HEK293 (cell line): ENCODE results near the gene PIGH.

Source experiments
- CTCF ChIA-PET: fragments of 350-600 bp; formaldehyde crosslinking; extraction: SDS; loops from one replicate; lab custom pipeline; 2021; ENCODE audit warnings: antibody characterized with exemption; lab: Yijun Ruan, JAX
- POLR2A ChIA-PET: fragments of 300-600 bp; formaldehyde crosslinking; extraction: SDS; loops from one replicate; lab custom pipeline; 2020; ENCODE audit warnings: antibody characterized with exemption, inconsistent platforms; lab: Yijun Ruan, JAX
- H3K27ac ChIP-seq: fragments of 200-500 bp; sonication (Bioruptor generic); 2 replicates; pipeline ENCODE4 v1.5.1; 2014; ENCODE audit warnings: low read depth, low read length, control low read depth, inconsistent platforms; ENCODE audit errors: extremely low read depth
- H3K36me3 ChIP-seq, 2 experiments: fragments of 200-500 bp in 1 of 2; sonication (Bioruptor generic) in 1 of 2; 1 replicate in 1 of 2; 2 replicates in 1 of 2; pipeline ENCODE4 v1.5.1; 2014 to 2017; ENCODE audit warnings: inconsistent platforms in 2 of 2, low read length in 2 of 2; ENCODE audit not compliant: control insufficient read depth in 2 of 2, insufficient read depth in 1 of 2
- H3K4me1 ChIP-seq: fragments of 200-500 bp; sonication (Bioruptor generic); 2 replicates; pipeline ENCODE4 v1.5.1; 2014; ENCODE audit warnings: mild to moderate bottlenecking, low read length, inconsistent platforms; ENCODE audit not compliant: control insufficient read depth, insufficient read depth
- H3K4me3 ChIP-seq: 2 replicates; pipeline ENCODE4 v1.5.1; 2011; ENCODE audit warnings: low read depth, mild to moderate bottlenecking, control low read depth, low read length, moderate library complexity
- H3K9me3 ChIP-seq: fragments of 200-500 bp; sonication (Bioruptor generic); 2 replicates; pipeline ENCODE4 v1.5.1; 2014; ENCODE audit warnings: low read depth, low read length, inconsistent platforms; ENCODE audit not compliant: control insufficient read depth, insufficient read depth
- SP3 ChIP-seq: fragments of 450-650 bp; formaldehyde crosslinking; IDR thresholded peaks from 2 replicates; pipeline ENCODE4 v1.5.1; 2016; ENCODE audit warnings: missing biosample characterization, missing genetic modification characterization
- ZNF10 ChIP-seq: fragments of 450-650 bp; formaldehyde crosslinking; IDR thresholded peaks from 2 replicates; pipeline ENCODE4 v1.5.1; 2017; ENCODE audit warnings: missing biosample characterization, missing genetic modification characterization
- ZNF138 ChIP-seq: fragments of 450-650 bp; formaldehyde crosslinking; IDR thresholded peaks from 2 replicates; pipeline ENCODE4 v1.5.1; 2016; ENCODE audit warnings: missing biosample characterization, missing genetic modification characterization, borderline replicate concordance
- ZNF16 ChIP-seq: fragments of 450-650 bp; formaldehyde crosslinking; IDR thresholded peaks from 2 replicates; pipeline ENCODE4 v1.5.1; 2016; ENCODE audit warnings: low read depth, missing biosample characterization, missing genetic modification characterization
- ZNF184 ChIP-seq: fragments of 450-650 bp; IDR thresholded peaks from 2 replicates; pipeline ENCODE4 v1.5.1; 2018; ENCODE audit warnings: missing biosample characterization, mild to moderate bottlenecking, missing genetic modification characterization
- ZNF211 ChIP-seq: fragments of 450-650 bp; formaldehyde crosslinking; IDR thresholded peaks from 2 replicates; pipeline ENCODE4 v1.5.1; 2016; ENCODE audit warnings: low read depth, missing biosample characterization, missing genetic modification characterization
- ZNF366 ChIP-seq: fragments of 450-650 bp; formaldehyde crosslinking; conservative IDR thresholded peaks from 2 replicates; pipeline ENCODE4 v1.5.1; 2016; ENCODE audit warnings: missing biosample characterization, missing genetic modification characterization
- ZNF48 ChIP-seq: fragments of 450-650 bp; formaldehyde crosslinking; IDR thresholded peaks from 2 replicates; pipeline ENCODE4 v1.5.1; 2016; ENCODE audit warnings: missing biosample characterization, missing genetic modification characterization
- ZNF776 ChIP-seq: fragments of 450-650 bp; formaldehyde crosslinking; IDR thresholded peaks from 2 replicates; pipeline ENCODE4 v1.5.0; 2017; ENCODE audit warnings: missing biosample characterization, missing genetic modification characterization, borderline replicate concordance
- ZSCAN23 ChIP-seq: fragments of 450-650 bp; formaldehyde crosslinking; IDR thresholded peaks from 2 replicates; pipeline ENCODE4 v1.5.1; 2016; ENCODE audit warnings: missing biosample characterization, missing genetic modification characterization
- TF ChIP-seq, protein P1 (sequence below): fragments of 450-650 bp; formaldehyde crosslinking; IDR thresholded peaks from 2 replicates; pipeline ENCODE4 v1.5.1; 2016; ENCODE audit warnings: missing biosample characterization, missing genetic modification characterization
- TF ChIP-seq, protein P2 (sequence below): fragments of 450-650 bp; formaldehyde crosslinking; IDR thresholded peaks from 2 replicates; pipeline ENCODE4 v1.5.1; 2016; ENCODE audit warnings: missing biosample characterization, missing genetic modification characterization
- TF ChIP-seq, protein P3 (sequence below): fragments of 450-650 bp; formaldehyde crosslinking; IDR thresholded peaks from 2 replicates; pipeline ENCODE4 v1.5.1; 2016; ENCODE audit warnings: missing biosample characterization, missing genetic modification characterization
- TF ChIP-seq, protein P4 (sequence below): fragments of 450-650 bp; formaldehyde crosslinking; IDR thresholded peaks from 2 replicates; pipeline ENCODE4 v1.5.1; 2016; ENCODE audit warnings: missing biosample characterization, missing genetic modification characterization
- TF ChIP-seq, protein P5 (sequence below): fragments of 450-650 bp; formaldehyde crosslinking; IDR thresholded peaks from 2 replicates; pipeline ENCODE4 v1.5.1; 2016; ENCODE audit warnings: missing biosample characterization, missing genetic modification characterization
- TF ChIP-seq, protein P6 (sequence below): fragments of 450-650 bp; formaldehyde crosslinking; optimal IDR thresholded peaks from 2 replicates; pipeline ENCODE3; 2016; ENCODE audit warnings: missing biosample characterization, mild to moderate bottlenecking, missing genetic modification characterization

PIGH gene

DNA sequence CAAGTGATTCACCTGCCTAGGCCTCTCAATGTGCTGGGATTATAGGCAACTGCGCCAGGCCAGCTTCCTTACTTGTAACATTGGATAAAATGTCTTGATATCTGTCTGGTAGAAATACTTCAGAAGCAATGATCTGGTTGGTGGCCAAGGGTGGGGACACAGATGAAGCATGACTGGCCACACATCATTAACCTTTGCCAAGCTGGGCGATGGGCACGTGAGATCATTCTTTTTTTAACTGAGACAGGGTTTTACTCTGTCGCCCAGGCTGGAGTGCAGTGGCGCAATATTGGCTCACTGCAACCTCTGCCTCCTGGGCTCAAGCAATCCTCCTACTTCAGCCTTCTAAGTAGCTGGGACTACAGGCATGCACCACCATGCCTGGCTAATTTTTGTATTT, 35.8 kb downstream of the PIGH start:
- ChIA-PET POLR2A (interaction anchor here (0.7 kb wide), 2 partner anchors 63 to 138 kb away, joined by 3 to 7 read pairs; no protein-coding TSS in a partner anchor), CTCF (interaction anchor here (3.4 kb wide), 1 partner anchor 38 kb away, joined by 22 read pairs; no protein-coding TSS in a partner anchor)
- Histone ChIP-seq H3K4me1 (no peaks in the 10 kb centered on the region), H3K27ac (no peak overlapping the region), H3K4me3 (no peak overlapping the region), H3K36me3 (peaks cover 0 to 18% of the 10 kb centered on the region in 2 experiments; a peak in 2 of 3 replicates), H3K9me3 (no peaks in the 10 kb centered on the region)
- TF ChIP-seq, protein P1, sequence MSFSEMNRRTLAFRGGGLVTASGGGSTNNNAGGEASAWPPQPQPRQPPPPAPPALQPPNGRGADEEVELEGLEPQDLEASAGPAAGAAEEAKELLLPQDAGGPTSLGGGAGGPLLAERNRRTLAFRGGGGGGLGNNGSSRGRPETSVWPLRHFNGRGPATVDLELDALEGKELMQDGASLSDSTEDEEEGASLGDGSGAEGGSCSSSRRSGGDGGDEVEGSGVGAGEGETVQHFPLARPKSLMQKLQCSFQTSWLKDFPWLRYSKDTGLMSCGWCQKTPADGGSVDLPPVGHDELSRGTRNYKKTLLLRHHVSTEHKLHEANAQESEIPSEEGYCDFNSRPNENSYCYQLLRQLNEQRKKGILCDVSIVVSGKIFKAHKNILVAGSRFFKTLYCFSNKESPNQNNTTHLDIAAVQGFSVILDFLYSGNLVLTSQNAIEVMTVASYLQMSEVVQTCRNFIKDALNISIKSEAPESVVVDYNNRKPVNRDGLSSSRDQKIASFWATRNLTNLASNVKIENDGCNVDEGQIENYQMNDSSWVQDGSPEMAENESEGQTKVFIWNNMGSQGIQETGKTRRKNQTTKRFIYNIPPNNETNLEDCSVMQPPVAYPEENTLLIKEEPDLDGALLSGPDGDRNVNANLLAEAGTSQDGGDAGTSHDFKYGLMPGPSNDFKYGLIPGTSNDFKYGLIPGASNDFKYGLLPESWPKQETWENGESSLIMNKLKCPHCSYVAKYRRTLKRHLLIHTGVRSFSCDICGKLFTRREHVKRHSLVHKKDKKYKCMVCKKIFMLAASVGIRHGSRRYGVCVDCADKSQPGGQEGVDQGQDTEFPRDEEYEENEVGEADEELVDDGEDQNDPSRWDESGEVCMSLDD (tag by site-specific recombination), result no peak
- TF ChIP-seq ZNF366 (no peak), ZSCAN23 (no peak), ZNF48 (no peak), ZNF10 (tag by site-specific recombination) (no peak)
- TF ChIP-seq, protein P2, sequence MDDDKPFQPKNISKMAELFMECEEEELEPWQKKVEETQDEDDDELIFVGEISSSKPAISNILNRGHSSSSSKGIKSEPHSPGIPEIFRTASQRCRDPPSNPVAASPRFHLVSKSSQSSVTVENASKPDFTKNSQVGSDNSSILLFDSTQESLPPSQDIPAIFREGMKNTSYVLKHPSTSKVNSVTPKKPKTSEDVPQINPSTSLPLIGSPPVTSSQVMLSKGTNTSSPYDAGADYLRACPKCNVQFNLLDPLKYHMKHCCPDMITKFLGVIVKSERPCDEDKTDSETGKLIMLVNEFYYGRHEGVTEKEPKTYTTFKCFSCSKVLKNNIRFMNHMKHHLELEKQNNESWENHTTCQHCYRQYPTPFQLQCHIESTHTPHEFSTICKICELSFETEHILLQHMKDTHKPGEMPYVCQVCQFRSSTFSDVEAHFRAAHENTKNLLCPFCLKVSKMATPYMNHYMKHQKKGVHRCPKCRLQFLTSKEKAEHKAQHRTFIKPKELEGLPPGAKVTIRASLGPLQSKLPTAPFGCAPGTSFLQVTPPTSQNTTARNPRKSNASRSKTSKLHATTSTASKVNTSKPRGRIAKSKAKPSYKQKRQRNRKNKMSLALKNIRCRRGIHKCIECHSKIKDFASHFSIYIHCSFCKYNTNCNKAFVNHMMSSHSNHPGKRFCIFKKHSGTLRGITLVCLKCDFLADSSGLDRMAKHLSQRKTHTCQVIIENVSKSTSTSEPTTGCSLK, result no peak
- TF ChIP-seq, protein P3, sequence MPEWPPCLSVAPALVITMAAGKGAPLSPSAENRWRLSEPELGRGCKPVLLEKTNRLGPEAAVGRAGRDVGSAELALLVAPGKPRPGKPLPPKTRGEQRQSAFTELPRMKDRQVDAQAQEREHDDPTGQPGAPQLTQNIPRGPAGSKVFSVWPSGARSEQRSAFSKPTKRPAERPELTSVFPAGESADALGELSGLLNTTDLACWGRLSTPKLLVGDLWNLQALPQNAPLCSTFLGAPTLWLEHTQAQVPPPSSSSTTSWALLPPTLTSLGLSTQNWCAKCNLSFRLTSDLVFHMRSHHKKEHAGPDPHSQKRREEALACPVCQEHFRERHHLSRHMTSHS (tag by site-specific recombination), result no peak

DNA sequence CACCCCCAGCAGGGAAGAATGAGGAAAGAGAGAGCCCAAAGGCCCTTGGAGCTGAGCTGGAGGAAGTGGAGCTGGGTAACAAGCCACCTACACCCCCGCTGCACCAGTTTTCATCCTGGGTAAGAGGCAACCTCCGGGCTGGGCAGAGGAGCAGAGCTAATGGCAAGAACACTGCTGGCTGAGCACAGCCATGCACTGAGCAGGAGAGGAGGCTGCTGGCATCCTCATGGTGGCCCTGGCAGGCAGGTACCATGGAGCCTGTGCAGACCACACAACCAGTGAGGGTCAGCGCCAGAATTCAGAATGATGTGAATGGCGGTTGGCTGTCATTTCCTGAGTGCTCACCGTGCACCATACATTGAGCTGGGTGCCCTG, 37.3 kb downstream of the PIGH start:
- H3K4me3 ChIP-seq, result no peak overlapping the region
- TF ChIP-seq, protein P4, sequence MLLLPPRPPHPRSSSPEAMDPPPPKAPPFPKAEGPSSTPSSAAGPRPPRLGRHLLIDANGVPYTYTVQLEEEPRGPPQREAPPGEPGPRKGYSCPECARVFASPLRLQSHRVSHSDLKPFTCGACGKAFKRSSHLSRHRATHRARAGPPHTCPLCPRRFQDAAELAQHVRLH, result no peak
- TF ChIP-seq ZNF16 (tag by site-specific recombination) (no peak), ZNF184 (tag by site-specific recombination) (no peak), ZNF776 (tag by site-specific recombination) (no peak), ZNF138 (tag by site-specific recombination) (no peak), SP3 (tag by site-specific recombination) (no peak), ZNF211 (no peak)
- TF ChIP-seq, protein P5, sequence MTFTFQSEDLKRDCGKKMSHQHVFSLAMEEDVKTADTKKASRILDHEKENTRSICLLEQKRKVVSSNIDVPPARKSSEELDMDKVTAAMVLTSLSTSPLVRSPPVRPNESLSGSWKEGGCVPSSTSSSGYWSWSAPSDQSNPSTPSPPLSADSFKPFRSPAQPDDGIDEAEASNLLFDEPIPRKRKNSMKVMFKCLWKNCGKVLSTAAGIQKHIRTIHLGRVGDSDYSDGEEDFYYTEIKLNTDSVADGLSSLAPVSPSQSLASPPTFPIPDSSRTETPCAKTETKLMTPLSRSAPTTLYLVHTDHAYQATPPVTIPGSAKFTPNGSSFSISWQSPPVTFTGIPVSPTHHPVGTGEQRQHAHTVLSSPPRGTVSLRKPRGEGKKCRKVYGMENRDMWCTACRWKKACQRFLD (tag by site-specific recombination), result no peak
- TF ChIP-seq, protein P1 (tag by site-specific recombination), result no peak
- TF ChIP-seq, protein P6, sequence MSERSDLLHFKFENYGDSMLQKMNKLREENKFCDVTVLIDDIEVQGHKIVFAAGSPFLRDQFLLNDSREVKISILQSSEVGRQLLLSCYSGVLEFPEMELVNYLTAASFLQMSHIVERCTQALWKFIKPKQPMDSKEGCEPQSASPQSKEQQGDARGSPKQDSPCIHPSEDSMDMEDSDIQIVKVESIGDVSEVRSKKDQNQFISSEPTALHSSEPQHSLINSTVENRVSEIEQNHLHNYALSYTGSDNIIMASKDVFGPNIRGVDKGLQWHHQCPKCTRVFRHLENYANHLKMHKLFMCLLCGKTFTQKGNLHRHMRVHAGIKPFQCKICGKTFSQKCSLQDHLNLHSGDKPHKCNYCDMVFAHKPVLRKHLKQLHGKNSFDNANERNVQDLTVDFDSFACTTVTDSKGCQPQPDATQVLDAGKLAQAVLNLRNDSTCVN, result no peak
- no peaks in the 10 kb centered on the region for H3K9me3 ChIP-seq
- no peaks in the 10 kb centered on the region for H3K4me1 ChIP-seq
- POLR2A ChIA-PET, result no interaction called here
- H3K36me3 ChIP-seq, result peaks cover 0 to 22% of the 10 kb centered on the region in 2 experiments; a peak in 2 of 3 replicates
- CTCF ChIA-PET, result interaction anchor here (0.6 to 1.9 kb wide), 3 partner anchors 8 to 53 kb away, joined by 4 to 11 read pairs (median 5); no protein-coding TSS in a partner anchor
- H3K27ac ChIP-seq, result no peak overlapping the region
